Stimulated activated CD8-positive, alpha-beta memory T cell treated with anti-CD3 and anti-CD28 coated beads, Interleukin-7, amount 100 ng/mL, for 1 hour (primary cell): ENCODE data around the gene CERKL.

Experiments
- DNase-seq, 2 donors: peaks; one replicate each; pipeline ENCODE4 v3.0.0-alpha.2; 2020; ENCODE audit warnings: low read depth in 2 of 2

CERKL gene

DNA sequence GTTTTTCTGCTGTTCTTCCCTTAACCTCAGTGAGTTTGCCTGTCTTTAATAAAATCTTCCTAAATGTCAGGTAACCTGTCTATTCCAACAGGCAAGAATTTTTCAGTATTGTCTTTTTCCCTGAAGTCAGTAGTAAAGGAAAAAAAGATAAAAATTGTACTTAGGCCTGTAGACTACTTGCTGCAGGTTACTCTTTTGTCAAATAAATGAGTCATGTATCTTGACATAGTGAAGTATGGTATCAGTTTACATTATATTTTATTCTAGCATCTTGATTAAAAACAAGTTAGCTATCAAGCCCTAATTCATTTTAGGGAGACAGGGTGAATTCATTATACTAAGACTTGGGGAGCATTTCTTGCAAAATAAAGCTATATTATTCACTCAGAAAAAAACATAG, 139.9 kb downstream of the CERKL start:
- no peak for DNase-seq

- no peak for DNase-seq
Measured at GRCh38 chr2:181515719-181516118, 141.2 kb downstream of the CERKL start.

DNA sequence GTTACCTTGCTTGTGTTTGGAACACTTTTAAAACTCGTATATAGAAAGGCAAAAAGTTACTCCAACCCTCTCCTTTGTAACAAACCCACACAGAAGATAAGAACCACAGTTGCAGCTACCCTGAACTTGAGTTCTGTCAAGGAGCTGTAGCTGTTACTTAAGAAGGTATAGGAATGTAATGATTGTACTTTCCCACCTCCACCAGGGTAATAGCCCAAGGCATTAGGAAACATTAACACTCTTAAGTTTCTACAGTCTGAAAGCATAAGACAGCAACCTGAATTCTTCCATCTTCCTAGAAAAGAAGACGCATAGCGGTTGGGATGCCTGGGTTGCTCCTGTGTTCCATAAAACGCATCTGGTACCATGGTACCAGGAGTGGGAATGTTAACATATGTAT, 156.7 kb downstream of the CERKL start:
- DNase-seq = no peak

DNA sequence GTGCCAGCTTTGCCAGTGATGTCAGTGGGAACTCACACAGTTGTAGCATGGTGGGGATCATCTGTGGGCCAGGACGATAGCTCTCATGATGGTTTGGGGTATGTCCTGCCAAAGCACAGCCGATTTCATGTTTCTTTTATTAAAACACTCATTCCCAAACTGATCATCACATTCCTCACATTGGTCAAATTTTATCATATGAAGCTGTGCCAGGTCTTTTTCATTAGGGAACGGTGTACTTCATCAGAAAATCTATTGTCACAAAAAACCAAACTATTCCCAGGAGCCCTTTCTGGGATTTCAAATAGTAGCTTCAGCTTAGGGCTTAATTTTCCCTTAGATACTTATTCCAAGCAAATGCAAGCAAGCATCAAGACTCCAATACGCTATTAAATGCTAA, 157.7 kb downstream of the CERKL start:
- DNase-seq = no peak
